H4 (cell line): ENCODE results near the gene TCAP. TPM values are rescaled to one million over a fixed set of nuclear protein-coding genes. Genes with fewer than 3 reads are reported as not detected.

ENCODE experiments used
- DNase-seq: peaks from one replicate; pipeline ENCODE4 v3.0.0-alpha.2; 2015; ENCODE audit warnings: low spot score
- total RNA-seq: library from RNA; depleted of rRNA; stranded (reverse); fragments of >200 nt; shearing (Covaris generic); gene quantifications from 2 replicates; pipeline ENCODE4 v1.2.3, GENCODE V29; 2014

TCAP gene
- total RNA-seq, 1 experiment from 2014 or later: 0.81 TPM

- DNase-seq: no peak
Measured at GRCh38 chr17:39666601-39667261, 1.6 kb downstream of the TCAP start.

- no peak for DNase-seq
Measured at GRCh38 chr17:39667262-39667944, 2.3 kb downstream of the TCAP start.

- no peak for DNase-seq
Measured at GRCh38 chr17:39667945-39668924, 3.1 kb downstream of the TCAP start, which contains the start of gene PNMT. TSS of gene PNMT (plus strand) at chr17:39668453. CDS start at chr17:39668476, 23 bp downstream.

- no peak for DNase-seq
Measured at GRCh38 chr17:39669897-39670735, 5.0 kb downstream of the TCAP start.

- no peak for DNase-seq
Measured at GRCh38 chr17:39670746-39671145, 5.6 kb downstream of the TCAP start.

- no peak for DNase-seq
Measured at GRCh38 chr17:39671651-39672521, 6.7 kb downstream of the TCAP start.

- no peak for DNase-seq
Measured at GRCh38 chr17:39672522-39673334, 7.6 kb downstream of the TCAP start.

GRCh38 chr17:39673335-39674081 is 8.4 kb downstream of the TCAP start:
- no peak for DNase-seq

- no peak for DNase-seq
Measured at GRCh38 chr17:39674179-39674578, 9.0 kb downstream of the TCAP start.

- DNase-seq: no peak
Measured at GRCh38 chr17:39674702-39675389, 9.7 kb downstream of the TCAP start.

GRCh38 chr17:39675390-39676082 is 10.4 kb downstream of the TCAP start:
- DNase-seq: no peak

- DNase-seq: peak; percentile 47
Measured at GRCh38 chr17:39676198-39676819, 11.2 kb downstream of the TCAP start.

GRCh38 chr17:39677072-39677471 is 11.9 kb downstream of the TCAP start:
- no peak for DNase-seq

GRCh38 chr17:39677542-39678339 is 12.6 kb downstream of the TCAP start:
- DNase-seq: no peak

- DNase-seq: no peak
Measured at GRCh38 chr17:39678340-39679116, 13.4 kb downstream of the TCAP start.
